Activated CD4-positive, alpha-beta memory T cell treated with anti-CD3 and anti-CD28 coated beads for 36 hours (primary cell): ENCODE results near the gene TP73. TPM values are rescaled to one million over a fixed set of nuclear protein-coding genes. Genes with fewer than 3 reads are reported as not detected.
"Not testable (repeated sequence)": the region's sequence is repeated elsewhere in the genome, so short reads cannot be mapped to it uniquely, and the experiment has no call there.

Source experiments
- CTCF ChIA-PET: fragments of 350-600 bp; sonication (Branson Sonifier 250); formaldehyde crosslinking; loops from one replicate; lab custom pipeline; 2021; ENCODE audit warnings: antibody characterized with exemption, inconsistent platforms; lab: Charles Lee
- POLR2A ChIA-PET: fragments of 350-600 bp; sonication (Branson Sonifier 250); formaldehyde crosslinking; loops from one replicate; lab custom pipeline; 2021; ENCODE audit warnings: antibody characterized with exemption; lab: Charles Lee
- DNase-seq: peaks from one replicate; pipeline ENCODE4 v3.0.0-alpha.2; 2020
- H3K27ac Mint-ChIP-seq: one replicate; pipeline ENCODE4 v1.8.0; 2021; ENCODE audit warnings: mixed read lengths
- H3K27me3 Mint-ChIP-seq: one replicate; pipeline ENCODE4 v1.8.0; 2021; ENCODE audit warnings: mixed read lengths
- H3K36me3 Mint-ChIP-seq: one replicate; pipeline ENCODE4 v1.8.0; 2021; ENCODE audit warnings: mixed read lengths
- H3K4me1 Mint-ChIP-seq: one replicate; pipeline ENCODE4 v1.8.0; 2021; ENCODE audit warnings: low read depth, mixed read lengths
- H3K4me3 Mint-ChIP-seq: one replicate; pipeline ENCODE4 v1.8.0; 2021; ENCODE audit warnings: mild to moderate bottlenecking, mixed read lengths
- H3K9me3 Mint-ChIP-seq: one replicate; pipeline ENCODE4 v1.8.0; 2021; ENCODE audit warnings: mixed read lengths
- intact Hi-C: fragments of 100-400 bp; cut with micrococcal nuclease; formaldehyde crosslinking; loops from one replicate; pipeline ENCODE4 v1.15.1; 2023
- total RNA-seq, 2 experiments: library from RNA; stranded (reverse); gene quantifications; one replicate each; pipeline ENCODE4 v1.2.3, GENCODE V29; 2021

The TP73 gene
- total RNA-seq, 2 experiments from 2014 or later, result 0.62 to 0.65 TPM

DNA sequence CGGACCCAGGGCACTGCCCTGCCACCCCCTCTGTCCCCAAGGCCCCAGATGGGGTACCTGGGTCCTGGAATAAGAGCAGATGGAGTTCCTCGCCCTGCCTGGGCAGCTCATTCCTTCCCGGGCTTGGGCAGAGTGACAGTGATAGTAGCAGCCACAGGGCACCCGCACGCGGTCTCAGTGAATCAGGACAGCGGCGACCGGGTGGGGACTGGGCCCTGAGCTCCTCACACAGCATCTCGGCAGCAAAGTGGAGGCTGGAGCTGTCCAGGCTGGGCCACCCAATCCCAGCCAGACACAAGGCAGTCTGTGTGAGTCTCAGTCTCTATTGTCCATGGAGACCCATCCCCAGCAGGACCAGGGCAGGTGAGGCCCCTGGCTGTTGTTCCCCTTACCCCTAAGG is 62.5 kb downstream of the TP73 start:
- Mint-ChIP-seq H3K27me3 (peaks cover 9% of the 10 kb centered on the region), H3K4me1 (peaks cover 4% of the 10 kb centered on the region), H3K9me3 (no peaks in the 10 kb centered on the region), H3K4me3 (no peak overlapping the region), H3K36me3 (no peaks in the 10 kb centered on the region), H3K27ac (no peak overlapping the region)
- ChIA-PET POLR2A (no interaction called here), CTCF (interaction anchor here (1.7 kb wide), 1 partner anchor 9 kb away, joined by 9 read pairs; no protein-coding TSS in a partner anchor)
- DNase-seq, result no peak
- intact Hi-C loops, result no loop called here

DNA sequence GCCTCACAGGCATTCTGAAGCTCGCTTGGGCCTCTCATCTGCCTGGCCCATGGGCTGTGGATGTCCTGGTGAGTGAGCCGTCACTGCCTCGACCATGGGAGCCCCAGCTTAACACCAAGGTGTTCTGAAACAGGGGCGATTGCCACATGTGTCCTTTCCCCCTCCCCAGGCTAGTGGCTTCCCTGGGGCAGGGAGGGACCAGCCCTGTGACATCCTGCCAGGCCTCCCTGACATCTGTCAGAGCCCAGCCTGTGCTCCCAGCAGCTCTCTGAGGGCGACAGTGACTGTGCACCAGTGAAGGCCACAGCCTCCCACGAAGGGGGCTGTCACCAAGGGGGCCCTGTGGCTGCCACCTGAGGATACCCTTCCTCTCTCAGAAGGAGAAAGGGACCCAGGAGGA is 64.0 kb downstream of the TP73 start:
- no peaks in the 10 kb centered on the region for H3K36me3 Mint-ChIP-seq
- peaks cover 5% of the 10 kb centered on the region for H3K27me3 Mint-ChIP-seq
- DNase-seq, result no peak
- H3K4me3 Mint-ChIP-seq, result no peak overlapping the region
- H3K4me1 Mint-ChIP-seq, result peaks cover 4% of the 10 kb centered on the region
- intact Hi-C loops, result no loop called here
- POLR2A ChIA-PET, result no interaction called here
- no peak overlapping the region for H3K27ac Mint-ChIP-seq
- CTCF ChIA-PET, result interaction anchor here (1.0 to 1.3 kb wide), 2 partner anchors 8 to 263 kb away, joined by 3 to 4 read pairs; no protein-coding TSS in a partner anchor
- no peaks in the 10 kb centered on the region for H3K9me3 Mint-ChIP-seq

DNA sequence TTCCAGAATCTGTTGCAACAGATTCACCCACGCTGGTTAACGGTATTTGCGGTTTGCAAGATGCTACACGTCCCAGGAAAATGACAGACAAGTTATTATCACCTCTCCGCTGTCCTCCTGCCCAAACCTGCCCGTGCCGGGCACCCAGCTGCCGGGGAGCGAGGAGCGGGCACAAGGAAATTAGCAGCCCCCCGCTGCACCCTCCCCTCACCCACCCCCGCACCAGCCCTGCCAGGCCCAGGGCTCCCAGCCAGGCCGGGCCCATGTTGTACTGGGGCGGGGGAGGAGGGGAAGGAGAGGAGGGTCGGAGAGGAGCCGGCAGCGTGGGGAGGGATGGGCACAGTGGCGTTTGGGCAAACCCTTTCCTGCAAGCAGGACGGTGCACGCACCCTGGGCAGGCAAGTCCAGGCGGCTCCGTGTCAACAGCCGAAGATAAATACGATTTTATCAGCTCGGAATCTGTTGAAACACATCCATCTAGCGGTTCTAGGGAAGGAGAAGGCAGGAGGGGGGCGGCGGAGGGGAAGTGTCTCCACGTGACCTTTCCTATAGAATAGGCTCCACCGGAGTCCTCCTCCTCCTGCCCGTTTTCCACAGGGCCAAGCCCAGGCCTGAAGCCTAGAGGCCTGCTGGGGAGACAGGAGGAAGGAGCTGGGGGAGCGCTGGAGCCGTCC is 64.9 kb downstream of the TP73 start:
- Mint-ChIP-seq H3K9me3 (no peaks in the 10 kb centered on the region), H3K4me1 (peaks cover 4% of the 10 kb centered on the region), H3K36me3 (no peaks in the 10 kb centered on the region), H3K4me3 (no peak overlapping the region), H3K27ac (no peak overlapping the region), H3K27me3 (peaks cover under 1% of the 10 kb centered on the region)
- no peak for DNase-seq
- CTCF ChIA-PET, result interaction anchor here (1.0 to 1.3 kb wide), 3 partner anchors 7 to 264 kb away, joined by 3 to 4 read pairs (median 3); no protein-coding TSS in a partner anchor
- intact Hi-C loops, result no loop called here
- POLR2A ChIA-PET, result no interaction called here

DNA sequence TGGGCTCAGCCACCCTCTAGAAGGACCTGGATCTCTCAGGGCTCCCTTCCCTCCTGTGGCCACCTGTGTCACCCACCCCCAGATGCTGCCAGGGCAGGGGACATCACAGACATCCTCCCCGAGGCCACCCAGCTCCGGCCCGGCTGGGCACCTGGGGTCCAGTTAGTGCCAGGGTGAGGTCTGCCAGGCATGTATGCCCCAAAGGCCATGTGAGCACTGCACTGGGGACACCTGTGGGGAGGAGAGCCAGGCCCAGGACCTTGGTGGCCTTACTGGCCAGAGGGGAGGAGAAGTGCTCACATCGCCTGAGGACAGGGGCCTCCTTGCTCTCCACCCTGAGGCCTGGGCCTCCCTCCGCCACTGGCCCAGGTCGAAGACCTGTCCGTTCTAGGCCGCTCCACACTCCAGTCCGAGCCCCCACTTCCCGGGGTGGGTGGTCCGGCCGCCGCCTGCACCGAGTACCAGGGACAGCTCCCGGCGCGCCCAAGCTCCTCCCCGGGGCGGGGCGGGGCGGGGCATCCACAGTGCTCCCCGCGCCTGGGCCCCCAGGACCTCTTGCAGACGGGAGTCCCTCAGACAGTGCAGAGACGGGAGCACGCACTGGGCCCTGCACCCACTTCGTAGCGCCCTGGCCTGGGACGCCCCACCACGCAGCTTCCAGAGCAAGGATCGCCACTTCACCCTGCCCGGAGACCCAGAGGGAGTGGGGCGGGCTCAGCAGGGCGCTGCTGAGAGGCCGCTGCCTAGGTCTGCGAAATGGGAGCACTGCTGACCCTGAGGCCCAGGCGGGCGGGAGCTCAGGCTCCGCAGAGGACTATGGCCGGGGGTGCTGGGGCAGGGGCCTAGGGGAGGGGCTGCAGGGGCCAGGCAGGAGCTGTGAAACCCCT is 65.6 kb downstream of the TP73 start:
- no peak overlapping the region for H3K27ac Mint-ChIP-seq
- H3K4me1 Mint-ChIP-seq, result peaks cover 4% of the 10 kb centered on the region
- CTCF ChIA-PET, result interaction anchor here (1.0 kb wide), 1 partner anchor 9 kb away, joined by 3 read pairs; no protein-coding TSS in a partner anchor

DNA sequence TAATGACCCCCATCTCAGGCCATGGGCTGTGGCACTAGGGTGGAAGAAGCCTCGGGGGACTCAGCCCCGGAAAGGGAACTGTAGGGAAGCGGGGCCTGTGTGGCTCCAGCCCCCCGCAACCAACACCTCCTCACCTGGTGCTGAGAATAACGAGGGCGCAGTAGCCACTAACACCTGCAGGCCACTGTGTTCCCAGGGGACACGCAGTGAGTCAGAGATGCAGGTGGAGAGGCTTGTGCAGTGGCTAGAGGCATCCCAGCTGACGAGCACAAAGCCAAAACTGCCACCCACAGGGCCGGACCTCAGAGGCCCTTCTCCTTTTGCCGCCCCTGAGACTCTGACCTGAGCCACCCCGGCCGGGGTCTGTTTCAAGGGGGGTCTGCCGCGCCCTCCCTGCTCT is 66.4 kb downstream of the TP73 start:
- POLR2A ChIA-PET, result no interaction called here
- intact Hi-C loops, result no loop called here
- Mint-ChIP-seq H3K36me3 (no peaks in the 10 kb centered on the region), H3K27ac (no peak overlapping the region), H3K4me1 (peaks cover 4% of the 10 kb centered on the region), H3K27me3 (no peaks in the 10 kb centered on the region), H3K9me3 (no peaks in the 10 kb centered on the region), H3K4me3 (no peak overlapping the region)
- CTCF ChIA-PET, result no interaction called here
- no peak for DNase-seq

More for the DNA sequence above, 65.6 kb downstream of the TP73 start:
- no peak overlapping the region for H3K4me3 Mint-ChIP-seq
- no peaks in the 10 kb centered on the region for H3K36me3 Mint-ChIP-seq
- POLR2A ChIA-PET, result no interaction called here
- intact Hi-C loops, result no loop called here
- DNase-seq, result peak; percentile 25
- no peaks in the 10 kb centered on the region for H3K27me3 Mint-ChIP-seq
- H3K9me3 Mint-ChIP-seq, result no peaks in the 10 kb centered on the region

DNA sequence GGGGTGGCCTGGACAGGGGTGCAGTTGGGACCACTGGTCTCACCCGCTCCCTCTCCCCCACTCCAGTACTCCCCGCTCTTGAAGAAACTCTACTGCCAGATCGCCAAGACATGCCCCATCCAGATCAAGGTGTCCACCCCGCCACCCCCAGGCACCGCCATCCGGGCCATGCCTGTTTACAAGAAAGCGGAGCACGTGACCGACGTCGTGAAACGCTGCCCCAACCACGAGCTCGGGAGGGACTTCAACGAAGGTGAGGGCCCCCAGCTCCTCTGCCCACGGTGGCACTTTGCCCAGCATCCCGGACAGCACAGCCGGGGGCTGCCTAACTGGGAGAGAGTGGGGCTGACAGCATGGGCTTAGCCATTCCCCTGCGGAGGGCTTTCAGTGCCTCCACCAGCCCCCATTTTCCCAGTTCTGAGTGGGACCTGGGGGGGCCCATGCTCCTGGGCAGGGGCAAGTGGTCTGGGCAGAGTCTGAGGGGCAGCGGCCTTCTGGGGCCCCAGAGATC is 69.7 kb downstream of the TP73 start:
- Mint-ChIP-seq H3K36me3 (no peaks in the 10 kb centered on the region), H3K27me3 (no peaks in the 10 kb centered on the region), H3K27ac (no peak overlapping the region), H3K4me1 (peaks cover 4% of the 10 kb centered on the region), H3K9me3 (no peaks in the 10 kb centered on the region), H3K4me3 (no peak overlapping the region)
- ChIA-PET CTCF (interaction anchor here (0.6 kb wide), 1 partner anchor 40 kb away, joined by 3 read pairs; no protein-coding TSS in a partner anchor), POLR2A (no interaction called here)
- intact Hi-C loops, result loop anchor here (10.0 kb wide), 2 partner anchors 97 to 267 kb away; partner anchors contain the start of genes ARHGEF16 and TPRG1L
- DNase-seq, result no peak

DNA sequence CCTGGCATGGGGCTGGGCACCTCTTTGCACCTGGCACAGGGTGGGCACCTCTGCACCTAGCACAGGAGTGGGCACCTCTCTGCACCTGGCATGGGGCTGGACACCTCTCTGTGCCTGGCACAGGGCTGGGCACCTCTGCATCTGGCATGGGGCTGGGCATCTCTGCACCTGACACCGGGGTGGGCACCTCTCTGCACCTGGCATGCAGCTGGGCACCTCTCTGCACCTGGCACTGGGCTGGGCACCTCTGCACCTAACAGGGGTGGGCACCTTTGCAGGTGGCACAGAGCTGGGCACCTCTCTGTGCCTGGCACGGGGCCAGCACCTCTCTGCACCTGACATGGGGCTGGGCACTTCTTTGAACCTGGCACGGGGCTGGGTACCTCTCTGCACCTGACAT is 70.5 kb downstream of the TP73 start:
- H3K27me3 Mint-ChIP-seq, result no peaks in the 10 kb centered on the region
- ChIA-PET CTCF (interaction anchor here (0.6 kb wide), 1 partner anchor 16 kb away, joined by 3 read pairs; no protein-coding TSS in a partner anchor), POLR2A (no interaction called here)
- no peak for DNase-seq
- H3K9me3 Mint-ChIP-seq, result no peaks in the 10 kb centered on the region
- no peak overlapping the region for H3K27ac Mint-ChIP-seq
- H3K4me3 Mint-ChIP-seq, result no peak overlapping the region
- peaks cover 4% of the 10 kb centered on the region for H3K4me1 Mint-ChIP-seq
- no peaks in the 10 kb centered on the region for H3K36me3 Mint-ChIP-seq
- intact Hi-C loops, result loop anchor here (10.0 kb wide), 2 partner anchors 98 to 268 kb away; partner anchors contain the start of genes ARHGEF16 and TPRG1L

DNA sequence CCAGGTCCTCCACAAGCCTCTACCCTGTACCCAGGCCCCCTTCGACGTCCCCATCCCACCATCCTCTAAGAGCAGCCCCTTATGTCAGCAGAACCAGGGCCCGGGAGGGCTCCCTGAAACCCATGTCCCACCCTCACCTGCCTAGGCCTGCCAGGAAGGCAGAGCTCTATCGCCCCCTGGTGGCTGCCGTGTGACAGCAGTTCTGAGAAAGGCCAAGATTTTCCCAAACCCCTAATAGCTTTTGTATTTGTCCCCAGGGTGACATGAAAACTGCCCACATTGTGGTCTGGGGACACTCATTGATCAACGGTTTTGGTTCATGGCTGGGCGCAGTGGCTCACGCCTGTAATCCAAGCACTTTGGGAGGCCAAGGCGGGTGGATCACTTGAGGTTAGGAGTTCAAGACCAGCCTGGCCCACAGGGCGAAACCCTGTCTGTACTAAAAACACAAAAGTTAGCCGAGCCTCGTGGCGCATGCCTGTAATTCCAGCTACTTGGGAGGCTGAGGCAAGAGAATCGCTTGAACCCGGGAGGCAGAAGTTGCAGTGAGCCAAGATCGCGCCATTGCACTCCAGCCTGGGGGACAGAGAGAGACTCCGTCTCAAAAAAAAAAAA is 72.2 kb downstream of the TP73 start:
- H3K4me1 Mint-ChIP-seq, H3K4me3 Mint-ChIP-seq, H3K27ac Mint-ChIP-seq, POLR2A ChIA-PET, H3K9me3 Mint-ChIP-seq, H3K36me3 Mint-ChIP-seq, H3K27me3 Mint-ChIP-seq: not testable (repeated sequence)
- intact Hi-C loops, result loop anchor here (1.0 to 10.0 kb wide), 3 partner anchors 100 to 270 kb away; partner anchors contain the start of genes ARHGEF16 and TPRG1L
- DNase-seq, result peak; percentile 81
- CTCF ChIA-PET, result interaction anchor here (0.6 to 1.8 kb wide), 29 partner anchors 8 to 1469 kb away, joined by 3 to 18 read pairs (median 4); no protein-coding TSS in a partner anchor

DNA sequence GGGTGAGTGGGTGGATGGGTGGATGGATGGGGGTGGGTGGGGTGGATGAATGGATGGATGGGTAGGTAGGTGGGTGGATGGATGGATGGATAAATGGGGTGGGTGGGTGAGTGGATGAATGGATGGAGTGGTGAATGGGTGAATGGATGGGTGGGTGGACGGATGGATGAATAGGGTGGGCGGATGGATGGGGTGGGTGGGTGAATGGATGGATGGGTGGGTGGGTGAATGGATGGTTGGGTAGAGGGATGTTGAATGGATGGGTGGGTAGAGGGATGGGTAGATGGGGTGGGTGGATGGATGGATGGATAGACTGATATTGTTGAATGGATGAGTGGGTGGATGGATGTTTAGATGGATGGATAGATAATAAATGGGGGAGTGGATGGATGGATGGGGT is 73.0 kb downstream of the TP73 start:
- H3K4me3 Mint-ChIP-seq, result no peak overlapping the region
- H3K27me3 Mint-ChIP-seq, result no peaks in the 10 kb centered on the region
- intact Hi-C loops, result loop anchor here (10.0 kb wide), 2 partner anchors 101 to 271 kb away; partner anchors contain the start of genes ARHGEF16 and TPRG1L
- H3K9me3 Mint-ChIP-seq, result no peaks in the 10 kb centered on the region
- no peak for DNase-seq
- no peak overlapping the region for H3K27ac Mint-ChIP-seq
- H3K36me3 Mint-ChIP-seq, result no peaks in the 10 kb centered on the region
- ChIA-PET POLR2A (no interaction called here), CTCF (interaction anchor here (0.9 to 1.8 kb wide), 11 partner anchors 9 to 273 kb away, joined by 3 to 18 read pairs (median 5); no protein-coding TSS in a partner anchor)
- no peaks in the 10 kb centered on the region for H3K4me1 Mint-ChIP-seq

DNA sequence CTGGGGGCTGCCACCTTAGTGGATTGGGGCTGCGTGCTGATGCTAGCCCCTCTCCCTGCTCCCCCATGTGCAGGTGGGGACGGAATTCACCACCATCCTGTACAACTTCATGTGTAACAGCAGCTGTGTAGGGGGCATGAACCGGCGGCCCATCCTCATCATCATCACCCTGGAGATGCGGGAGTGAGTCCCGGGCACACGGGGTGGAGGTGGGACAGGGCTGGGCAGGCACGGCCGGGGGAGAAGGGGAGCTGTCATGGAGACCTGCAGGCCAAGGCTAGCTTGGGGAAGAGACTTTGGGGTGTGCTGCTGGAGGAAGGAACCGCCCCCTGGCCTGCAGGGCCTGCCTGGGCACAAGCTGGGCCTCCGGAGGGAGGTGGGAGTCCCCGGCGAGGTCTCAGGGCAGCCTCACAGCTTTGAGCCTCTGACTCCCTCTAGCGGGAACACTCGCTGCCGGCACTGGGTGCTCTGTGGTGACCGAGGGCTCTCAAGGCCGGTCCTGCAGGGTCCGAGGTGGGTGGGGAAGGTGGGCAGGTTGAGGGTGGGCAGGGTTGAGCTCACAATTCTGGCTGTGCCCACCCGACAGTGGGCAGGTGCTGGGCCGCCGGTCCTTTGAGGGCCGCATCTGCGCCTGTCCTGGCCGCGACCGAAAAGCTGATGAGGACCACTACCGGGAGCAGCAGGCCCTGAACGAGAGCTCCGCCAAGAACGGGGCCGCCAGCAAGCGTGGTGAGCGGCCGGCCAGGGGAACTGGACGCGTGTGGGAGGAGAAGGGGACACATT is 74.9 kb downstream of the TP73 start:
- Mint-ChIP-seq H3K27me3 (peaks cover 4% of the 10 kb centered on the region), H3K36me3 (no peaks in the 10 kb centered on the region), H3K27ac (no peak overlapping the region), H3K4me1 (no peaks in the 10 kb centered on the region), H3K4me3 (no peak overlapping the region), H3K9me3 (no peaks in the 10 kb centered on the region)
- intact Hi-C loops, result loop anchor here (10.0 kb wide), 2 partner anchors 102 to 272 kb away; partner anchors contain the start of genes ARHGEF16 and TPRG1L
- ChIA-PET POLR2A (no interaction called here), CTCF (interaction anchor here (0.6 to 1.3 kb wide), 7 partner anchors 9 to 275 kb away, joined by 3 to 4 read pairs (median 3); partner anchors contain the start of gene WRAP73)
- DNase-seq, result peak; percentile 25
